Endometrial microvascular endothelial cells (primary cell): ENCODE results near the gene ASAP2. TPM values are rescaled to one million over a fixed set of nuclear protein-coding genes. Genes with fewer than 3 reads are reported as not detected.

Experiments used
- in situ Hi-C: cut with HindIII; loops from 2 replicates; pipeline ENCODE4 v1.10.0; 2017; ENCODE audit warnings: low sequenced_read_pairs, low pct_unique_long_range_greater_than_20kb; ENCODE audit errors: inconsistent ontology term
- total RNA-seq: library from RNA; depleted of rRNA; stranded (reverse); fragments of >200 nt; gene quantifications from one replicate; pipeline ENCODE4 v1.2.3, GENCODE V29; 2015; ENCODE audit errors: inconsistent ontology term

ASAP2 gene
- total RNA-seq = 26.4 TPM

DNA sequence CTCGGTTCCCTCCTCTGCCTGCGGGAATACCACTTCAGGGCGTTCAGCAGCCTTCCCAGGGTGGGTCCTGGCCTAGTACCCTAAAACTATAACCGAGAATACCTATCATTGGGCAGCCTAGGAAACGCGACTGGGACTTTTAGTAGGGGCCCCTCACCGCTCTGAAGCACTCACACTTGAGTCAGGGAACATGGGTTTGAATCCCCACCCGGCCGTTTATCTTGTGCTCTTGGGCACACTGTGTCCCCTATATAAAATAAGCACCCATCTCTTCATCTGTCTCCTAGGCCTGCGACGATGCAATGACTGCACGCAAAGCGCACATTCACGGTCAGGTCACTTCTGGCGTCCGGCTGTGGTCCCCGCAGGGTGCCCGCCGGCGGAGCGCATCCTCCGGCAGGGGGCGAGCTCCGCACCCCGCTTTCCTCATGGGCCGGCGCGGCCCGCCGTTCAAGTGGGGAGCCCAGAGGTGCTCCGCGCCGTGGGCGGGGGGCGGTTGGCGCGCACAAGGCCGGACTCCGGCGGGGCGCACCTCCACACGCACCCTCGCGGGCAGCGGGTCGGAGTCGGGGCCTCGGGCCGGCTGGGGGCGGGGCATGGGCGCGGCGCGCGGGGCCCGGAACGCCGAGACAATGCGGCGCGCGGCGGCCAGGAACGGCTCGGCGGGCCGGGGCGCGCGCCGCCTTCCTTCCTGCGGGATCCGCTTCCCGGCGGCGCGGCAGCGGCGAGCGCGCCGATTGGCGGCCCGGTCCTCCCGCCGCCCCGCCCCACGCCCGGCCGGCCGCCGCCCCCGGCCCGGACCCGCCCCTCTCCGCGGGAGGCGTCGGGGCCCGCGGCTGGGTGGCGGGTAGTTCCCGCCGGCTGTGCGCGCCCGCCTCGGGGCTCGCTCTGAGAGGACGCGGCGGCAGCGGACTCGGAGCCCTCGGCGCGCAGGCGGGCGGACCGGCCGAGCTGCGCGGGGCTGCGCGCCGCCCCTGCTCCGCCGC is at the start of gene ASAP2:
Gene ASAP2 (plus strand): TSS at position 850 of the 986 bp plus-strand sequence. CDS start 293 bp downstream, outside the sequence.
- in situ Hi-C loops = no loop called here

DNA sequence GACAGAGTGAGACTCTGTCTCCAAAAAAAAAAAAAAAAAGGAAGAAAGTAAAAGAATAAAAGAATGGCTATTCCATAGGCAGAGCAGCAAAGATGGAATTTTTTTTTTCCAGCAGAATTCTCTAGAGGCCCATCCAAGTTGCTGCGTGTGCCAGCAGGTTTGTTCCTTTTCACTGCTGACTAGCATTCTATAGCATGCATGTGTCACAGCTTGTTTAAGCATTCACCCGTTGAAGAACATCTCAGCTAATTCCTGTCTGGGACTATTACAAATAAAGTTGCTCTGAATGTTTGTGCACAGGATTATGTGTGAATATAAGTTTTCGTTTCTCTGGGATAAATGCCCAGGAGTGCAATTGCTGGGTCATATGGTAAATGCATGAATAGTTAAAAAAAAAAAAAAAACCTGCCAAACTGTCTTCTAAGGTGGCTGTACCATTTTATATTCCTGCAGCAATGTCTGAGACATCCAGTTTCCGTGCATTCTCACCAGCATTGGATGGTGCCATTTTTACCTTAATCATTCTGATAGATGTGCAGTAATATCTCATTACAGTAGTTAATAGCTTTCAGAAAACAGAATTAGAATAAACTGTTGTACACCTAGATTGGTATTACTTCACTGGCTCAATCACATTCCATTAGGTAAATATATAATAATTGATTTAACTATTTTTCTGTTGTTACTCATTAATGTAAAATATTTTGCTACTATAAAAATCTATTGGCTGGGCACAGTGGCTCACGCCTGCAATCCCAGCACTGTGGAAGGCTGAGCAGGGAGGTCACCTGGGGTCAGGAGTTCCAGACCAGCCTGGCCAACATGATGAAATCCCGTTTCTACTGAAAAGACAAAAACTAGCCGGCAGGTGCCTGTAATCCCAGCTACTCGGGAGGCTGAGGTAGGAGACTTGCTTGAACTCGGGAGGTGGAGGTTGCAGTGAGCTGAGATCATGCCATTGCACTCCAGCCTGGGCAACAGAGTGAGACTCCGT is 47.5 kb upstream of the ASAP2 start:
- in situ Hi-C loops = no loop called here

DNA sequence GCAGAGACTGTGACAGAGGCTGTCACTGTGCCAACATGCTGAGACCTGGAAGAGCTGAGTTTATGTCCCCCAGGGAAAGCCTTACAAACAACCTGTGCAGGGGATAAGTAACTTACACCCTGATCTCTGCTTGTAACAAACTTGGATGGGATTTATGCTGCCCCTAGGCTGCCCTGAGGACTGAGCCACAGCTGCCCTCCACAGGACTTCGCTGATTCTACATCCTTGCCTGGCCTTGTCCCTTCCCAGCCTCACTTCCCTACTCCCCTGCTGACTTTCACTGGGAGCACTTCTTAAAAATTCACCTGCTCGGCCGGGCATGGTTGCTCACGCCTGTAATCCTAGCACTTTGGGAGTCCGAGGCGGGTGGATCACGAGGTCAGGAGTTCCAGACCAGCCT is 45.9 kb upstream of the ASAP2 start:
- in situ Hi-C loops = no loop called here

DNA sequence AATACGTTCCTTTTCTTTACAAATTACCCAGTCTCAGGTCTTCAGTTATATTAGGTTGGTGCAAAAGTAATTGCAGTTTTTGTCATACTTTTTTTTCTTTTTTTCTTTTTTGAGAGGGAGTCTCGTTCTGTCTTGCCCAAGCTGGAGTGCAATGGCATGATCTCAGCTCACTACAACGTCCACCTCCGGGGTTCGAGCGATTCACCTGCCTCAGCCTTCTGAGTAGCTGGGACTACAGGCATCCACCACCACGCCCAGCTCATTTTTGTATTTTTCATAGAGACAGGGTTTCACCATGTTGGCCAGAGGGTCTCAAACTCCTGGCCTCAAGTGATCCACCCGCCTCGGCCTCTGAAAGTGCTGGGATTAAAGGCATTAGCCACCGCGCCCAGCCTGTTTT is 43.8 kb upstream of the ASAP2 start:
- in situ Hi-C loops = no loop called here

DNA sequence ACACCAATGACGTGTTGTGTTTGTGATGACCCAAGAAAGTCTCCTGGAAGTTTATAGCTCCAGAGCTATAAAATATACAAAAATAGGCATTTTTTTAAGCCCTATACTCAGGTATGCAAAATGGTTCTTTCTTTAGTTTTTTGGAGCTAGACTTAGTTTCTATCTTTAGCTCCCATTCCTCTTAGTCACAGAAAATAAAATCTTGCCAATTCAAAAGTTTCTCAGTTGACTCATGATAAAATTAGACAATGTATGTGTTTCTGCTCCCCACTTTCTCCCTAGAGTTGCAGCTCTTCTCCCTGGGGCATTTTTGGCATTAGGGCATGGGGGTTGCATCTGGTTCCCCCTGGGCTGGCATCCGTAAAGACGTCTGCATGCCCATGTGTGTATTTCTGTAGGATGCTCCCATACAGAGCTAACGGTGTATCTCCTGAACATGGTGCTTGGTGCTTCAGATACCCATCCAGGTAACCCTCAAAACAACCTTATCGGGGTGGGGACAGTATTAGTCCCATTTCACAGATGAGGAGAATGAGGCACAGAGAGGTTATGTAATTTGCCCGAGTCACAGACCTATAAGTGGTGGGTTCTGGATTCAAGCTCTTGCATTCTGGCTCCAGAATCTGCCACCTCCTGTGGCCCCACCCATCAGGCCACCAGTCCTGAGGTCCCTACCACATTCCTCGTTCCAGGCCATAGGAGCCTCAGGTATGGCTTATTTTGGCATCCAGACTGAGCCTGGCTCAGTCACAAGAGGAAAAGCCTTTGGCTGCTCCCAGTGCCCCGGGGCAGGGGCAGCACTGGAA is 43.1 kb upstream of the ASAP2 start:
- in situ Hi-C loops = no loop called here

DNA sequence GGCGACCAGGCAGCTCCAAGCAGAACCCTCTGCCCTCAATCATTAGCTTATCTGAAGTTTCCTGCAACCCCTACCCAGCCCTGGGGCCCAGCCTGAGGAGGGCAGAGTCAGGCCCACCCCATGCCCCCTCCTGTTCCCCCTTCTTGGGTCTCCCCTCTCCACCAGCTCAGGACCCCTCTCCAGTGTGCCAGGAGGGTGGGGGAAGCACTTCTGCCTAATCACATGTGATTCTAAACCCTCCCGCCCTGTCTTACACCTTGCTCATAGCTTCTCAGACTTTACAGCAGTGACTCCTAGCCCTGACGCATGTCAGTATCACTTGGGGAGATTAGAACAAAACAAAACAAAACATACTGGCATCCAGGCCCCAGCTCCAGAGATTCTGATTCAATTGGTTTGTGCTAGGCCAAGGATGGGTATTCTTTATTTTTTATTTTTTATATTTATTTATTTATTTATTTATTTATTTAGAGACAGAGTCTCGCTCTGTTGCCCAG is 42.5 kb upstream of the ASAP2 start:
- in situ Hi-C loops = no loop called here

DNA sequence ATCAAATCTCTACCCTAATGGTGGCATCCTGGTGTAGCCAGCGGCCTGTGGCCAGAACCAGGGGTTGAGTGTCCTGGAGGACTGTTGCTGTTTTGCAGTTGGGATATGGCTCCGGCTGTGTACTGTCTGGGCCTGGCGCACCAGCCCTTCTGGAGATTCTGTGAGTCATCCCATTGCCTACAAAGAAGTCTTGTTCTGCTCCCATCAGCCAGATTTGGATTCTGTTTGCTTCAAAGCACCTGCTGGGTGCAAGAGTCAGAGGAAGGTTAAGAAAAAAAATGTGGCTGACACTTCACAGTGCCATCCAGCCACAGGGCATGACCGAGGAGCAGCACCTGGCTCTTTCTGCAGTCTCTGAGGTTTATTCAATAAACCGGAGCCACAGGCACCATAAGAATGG is 41.0 kb upstream of the ASAP2 start:
- in situ Hi-C loops = no loop called here

DNA sequence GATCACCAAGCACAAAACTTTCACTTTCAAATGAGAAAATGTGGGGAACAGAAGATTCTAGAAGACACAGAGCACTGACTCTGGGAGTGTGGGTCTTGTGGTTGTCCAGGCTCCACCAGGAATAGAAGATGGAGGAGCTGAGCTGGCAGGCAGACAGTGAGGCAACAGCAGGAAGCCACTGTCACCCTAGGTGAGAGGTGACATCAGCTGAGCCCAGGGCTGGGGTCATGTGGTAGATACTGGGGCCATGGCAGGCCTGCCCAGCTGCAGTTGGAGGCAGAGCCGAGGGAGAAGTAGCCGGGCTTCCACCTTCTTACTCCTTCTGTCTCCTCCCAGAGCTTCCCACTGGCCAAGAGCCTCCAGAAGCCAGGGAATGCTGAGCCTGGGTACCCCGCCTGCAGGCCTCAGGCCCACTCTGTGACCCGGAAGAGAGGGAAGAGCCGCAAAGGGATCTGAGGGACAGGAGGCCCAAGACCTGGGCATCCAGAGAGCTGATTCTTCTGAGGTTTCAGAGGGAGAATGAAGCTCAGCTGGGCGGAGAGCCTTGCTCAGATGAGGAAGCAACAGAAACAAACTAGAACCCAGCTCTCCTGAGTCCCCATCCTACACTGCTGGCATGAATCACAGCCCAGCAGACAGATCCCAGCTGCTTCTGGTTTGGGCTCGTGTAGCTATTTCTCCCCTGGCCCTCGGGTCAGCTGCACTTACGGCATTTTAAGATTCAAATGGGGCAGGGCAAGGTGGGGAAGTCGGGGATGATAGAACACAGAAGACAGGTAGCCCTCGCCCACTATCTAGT is 39.8 kb upstream of the ASAP2 start:
- in situ Hi-C loops = no loop called here

DNA sequence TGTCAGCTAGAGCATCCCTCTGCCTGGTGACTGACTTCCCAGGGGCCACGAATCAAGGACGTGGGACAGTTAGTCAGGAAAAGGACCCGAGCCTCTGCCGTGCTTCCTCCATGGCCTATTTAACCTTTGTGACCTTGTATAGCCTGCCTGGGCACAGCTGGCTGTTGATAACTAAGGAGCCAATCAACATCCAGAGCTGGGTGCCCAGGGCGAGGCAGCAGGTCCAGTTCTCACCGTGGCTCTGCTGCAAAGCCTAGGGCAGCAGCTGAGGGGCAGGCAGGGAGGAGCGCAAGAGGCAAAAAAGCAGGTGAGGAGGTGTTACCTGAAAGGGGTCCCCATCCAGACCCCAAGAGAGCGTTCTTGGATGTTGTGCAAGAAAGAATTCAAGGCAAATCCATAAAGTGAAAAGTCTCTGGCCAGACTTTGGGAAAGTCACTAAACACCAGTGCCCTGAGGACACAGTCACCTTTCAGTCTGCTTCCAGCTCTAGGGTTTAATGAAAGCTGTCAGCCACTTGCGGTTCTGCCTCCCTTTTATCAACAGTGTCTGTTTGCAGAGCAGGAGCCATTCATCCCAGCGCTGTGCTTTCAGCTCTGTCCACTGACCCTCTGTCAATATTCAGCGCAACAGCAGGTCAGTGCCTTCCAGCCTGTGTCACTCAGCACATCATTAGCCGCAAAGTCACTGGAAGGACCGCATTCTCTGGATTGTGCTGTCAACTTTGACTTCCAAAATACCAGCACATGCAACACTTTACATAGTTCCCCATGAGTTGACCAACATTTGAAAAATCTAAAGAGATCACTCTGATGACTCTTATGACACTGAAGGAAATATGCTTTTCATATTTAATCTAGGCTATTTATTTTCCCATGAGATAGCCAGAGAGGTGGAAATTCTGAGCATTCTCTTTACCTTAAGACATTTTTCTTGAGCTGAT is 38.6 kb upstream of the ASAP2 start:
- in situ Hi-C loops = no loop called here

DNA sequence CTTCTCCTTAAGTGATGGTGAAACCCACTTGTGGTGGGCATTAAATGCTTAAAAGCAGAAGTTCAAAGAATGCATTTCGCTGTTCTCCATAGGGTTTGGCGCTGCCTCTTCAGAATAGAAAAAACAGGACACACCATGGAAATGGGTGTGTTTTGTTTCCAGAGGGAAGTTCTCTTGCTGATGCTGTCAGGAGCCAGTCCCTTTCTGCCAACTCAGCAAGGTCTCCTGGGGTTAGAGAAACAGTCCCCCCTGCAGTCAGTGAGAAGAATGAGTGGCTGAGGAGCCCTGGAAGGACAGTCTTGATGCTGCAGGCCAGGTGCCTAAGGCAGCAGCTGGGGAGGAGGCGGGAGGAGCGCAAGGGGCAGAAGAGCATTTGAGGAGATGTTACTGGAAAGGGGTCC is 37.8 kb upstream of the ASAP2 start:
- in situ Hi-C loops = no loop called here

DNA sequence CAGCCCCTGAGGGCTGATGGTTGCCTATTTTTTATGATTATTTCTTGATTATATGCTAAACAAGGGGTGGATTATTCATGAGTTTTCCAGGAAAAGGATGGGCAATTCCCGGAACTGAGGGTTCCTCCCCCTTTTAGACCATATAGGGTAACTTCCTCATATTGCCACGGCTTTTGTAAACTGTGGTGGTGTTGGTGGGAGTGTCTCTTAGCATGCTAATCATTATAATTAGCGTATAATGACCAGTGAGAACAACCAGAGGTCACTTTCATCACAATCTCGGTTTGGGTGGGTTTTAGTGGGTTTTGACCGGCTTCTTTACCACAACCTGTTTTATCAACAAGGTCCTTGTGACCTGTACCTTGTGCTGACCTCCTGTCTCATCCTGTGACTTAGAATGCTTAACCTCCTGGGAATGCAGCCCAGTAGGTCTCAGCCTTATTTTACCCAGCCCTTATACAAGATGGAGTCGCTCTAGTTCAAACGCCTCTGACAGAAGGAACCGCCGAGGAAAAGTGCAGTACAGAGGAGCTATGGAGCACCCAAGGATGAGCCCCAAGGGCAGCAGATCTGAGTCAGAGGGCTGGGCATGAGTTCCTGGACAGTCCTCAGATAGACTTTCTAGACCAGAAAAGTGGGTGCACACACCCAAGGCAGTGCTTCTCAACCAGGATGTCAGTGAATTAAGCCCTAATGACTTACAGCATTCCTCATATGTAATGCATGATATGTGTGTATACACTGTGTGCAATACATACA is 37.1 kb upstream of the ASAP2 start:
- in situ Hi-C loops = no loop called here

DNA sequence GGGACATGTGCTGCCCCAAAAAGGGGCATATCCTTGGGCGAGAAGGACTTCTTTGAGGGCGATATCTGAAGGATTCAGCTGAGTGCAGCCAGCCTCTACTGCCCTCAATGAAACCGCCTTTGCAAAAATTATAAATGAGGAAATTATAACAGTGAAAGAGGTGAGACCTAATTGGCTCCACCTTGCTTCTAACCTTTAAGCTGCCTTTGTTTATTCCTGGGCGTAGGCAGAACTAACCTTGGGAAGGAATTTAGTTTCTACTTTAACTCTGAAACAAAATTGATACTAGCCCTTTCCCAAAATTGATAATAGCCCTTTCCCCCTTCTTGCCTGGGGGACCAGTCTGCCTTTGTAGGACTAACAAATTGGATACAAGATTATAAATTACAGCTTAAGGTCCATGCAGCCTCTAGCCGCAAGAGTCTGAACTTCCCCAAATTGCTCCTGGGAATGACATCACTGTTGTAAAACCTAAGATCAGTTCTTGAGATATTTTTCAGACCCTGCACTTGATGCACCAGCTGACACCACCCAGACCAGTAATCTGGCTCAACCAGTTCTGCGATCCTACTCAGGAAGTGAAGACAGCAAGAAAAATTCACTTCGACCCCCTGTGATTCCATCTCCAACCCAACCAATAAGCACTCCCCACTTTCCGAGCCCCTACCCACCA is 36.0 kb upstream of the ASAP2 start:
- in situ Hi-C loops = no loop called here

DNA sequence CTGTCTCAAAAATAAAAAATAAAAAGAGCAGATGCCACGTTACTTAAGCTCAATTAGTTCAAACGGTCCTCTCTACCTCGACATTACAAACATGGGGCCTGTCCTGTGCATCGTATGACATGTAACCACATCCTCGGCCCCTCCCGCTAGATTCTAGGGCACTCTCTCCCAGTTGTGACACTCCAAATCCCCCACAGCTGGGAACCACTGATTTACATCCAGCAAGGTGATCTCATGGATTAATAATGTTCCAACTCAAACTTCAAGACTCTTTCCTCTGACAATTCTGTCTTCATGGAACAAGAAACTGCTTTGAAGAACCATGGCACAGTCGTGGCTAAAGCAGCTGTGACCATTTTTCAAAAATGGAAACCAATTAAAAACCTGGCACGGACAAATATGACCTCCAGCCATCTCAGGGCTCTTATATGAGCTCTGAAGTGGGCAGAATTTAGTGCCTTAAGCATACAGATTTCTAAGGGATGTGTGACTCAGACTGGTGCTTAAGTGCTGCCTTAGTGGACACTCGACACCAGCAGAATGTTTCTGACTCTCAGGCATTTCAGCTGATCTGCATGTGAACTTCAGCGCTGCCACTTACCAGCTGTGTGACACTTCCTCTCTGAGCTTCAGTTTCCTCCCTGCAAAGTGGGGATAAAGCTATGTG is 31.7 kb upstream of the ASAP2 start:
- in situ Hi-C loops = no loop called here

DNA sequence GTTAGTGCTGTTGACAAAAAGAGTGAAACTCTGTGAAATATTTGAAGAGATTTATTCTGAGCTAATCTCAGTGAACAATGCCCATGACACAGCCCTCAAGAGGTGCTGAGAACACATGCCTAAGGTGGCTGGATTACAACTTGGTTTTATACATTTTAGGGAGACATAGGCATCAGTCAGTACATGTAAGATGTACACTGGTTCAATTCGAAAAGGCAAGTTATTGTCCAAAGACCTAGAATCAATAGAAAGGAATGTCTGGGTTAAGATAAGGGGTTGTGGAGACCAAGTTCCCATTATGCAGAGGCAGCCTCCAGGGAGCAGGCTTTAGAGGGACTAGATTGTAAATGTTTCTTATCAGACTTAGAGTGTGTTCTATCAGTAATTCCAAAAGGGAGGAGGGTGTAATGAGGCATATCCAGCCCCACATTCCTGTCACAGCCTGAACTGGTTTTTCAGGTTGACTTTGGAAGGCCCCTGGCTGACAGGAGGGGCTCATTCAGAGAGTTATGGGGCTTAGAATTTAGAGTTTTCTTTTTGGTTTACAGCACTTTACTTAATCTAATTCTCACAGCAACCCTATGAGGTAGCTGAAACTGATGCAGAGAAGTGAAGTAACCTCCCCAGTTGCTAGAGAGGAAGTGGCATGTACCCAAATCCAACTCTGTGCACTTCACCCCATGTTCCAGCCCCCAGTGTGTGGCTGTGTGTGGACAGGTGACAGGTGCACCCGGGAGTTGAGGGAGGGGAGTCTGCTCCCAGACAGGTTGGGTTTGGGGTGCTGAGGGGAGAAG is 28.3 kb upstream of the ASAP2 start:
- in situ Hi-C loops = no loop called here
